Measurements from ENCODE around the gene NAA50. TPM values are rescaled to one million over a fixed set of nuclear protein-coding genes. Genes with fewer than 3 reads are reported as not detected.

NAA50 gene
- total RNA-seq, 1 experiment from 2014 or later: 989 TPM

GRCh38 chr3:113690482-113690881 lies 55.6 kb downstream of the NAA50 start:
- H3K4me2 ChIP-seq (ENCODE audit: low read length): no peak overlapping the region
- POLR2A ChIA-PET (ENCODE audit: unreplicated experiment): no interaction called here
- no peak overlapping the region for H3K9ac ChIP-seq (ENCODE audit: low read length)
- H3K4me3 ChIP-seq (ENCODE audit: low read length): no peak overlapping the region
- no peaks in the 10 kb centered on the region for H4K20me1 ChIP-seq (ENCODE audit: low read length)
- no peaks in the 10 kb centered on the region for H3F3A ChIP-seq (ENCODE audit: low read length, unreplicated experiment)
- no peaks in the 10 kb centered on the region for H3K27me3 ChIP-seq (ENCODE audit: low read length)
- DNase-seq (no peak), ATAC-seq (no peak)
- peaks cover 41% of the 10 kb centered on the region for H3K79me2 ChIP-seq (ENCODE audit: low read length)
- H3K27ac ChIP-seq (ENCODE audit: low read length): no peak overlapping the region
- H3K9me3 ChIP-seq (ENCODE audit: low read length): no peaks in the 10 kb centered on the region
- intact Hi-C loops (cut with micrococcal nuclease): loop anchor here (10.0 kb wide), 1 partner anchor 196 kb away; no protein-coding TSS in a partner anchor
- TF ChIP-seq EZH2 (IDR thresholded peaks at IDR 0.05; ENCODE audit: low read length, unreplicated experiment): no peak
- TF ChIP-seq EZH2phosphoT487 (IDR thresholded peaks at IDR 0.05; ENCODE audit: borderline replicate concordance, low read length): no peak
- no TSS peak for BruUV-seq (replicated peaks)
- CTCF ChIA-PET: no interaction called here
- H3K4me1 ChIP-seq (ENCODE audit: insufficient read depth, low read length): peaks cover 7% of the 10 kb centered on the region; the same call in 1 of the 2 replicates
- H3K9me2 ChIP-seq (replicated peaks; ENCODE audit: low read length): no peaks in the 10 kb centered on the region
- no peak overlapping the region for H2AFZ ChIP-seq (ENCODE audit: low read length)
- H3K36me3 ChIP-seq (ENCODE audit: low read depth, low read length): 0 out of 2 replicates have a peak, but pooled peaks cover 3% of the 10 kb centered on the region

GRCh38 chr3:113685956-113686721 lies 59.9 kb downstream of the NAA50 start:
- Histone ChIP-seq H3F3A (ENCODE audit: low read length, unreplicated experiment) (no peaks in the 10 kb centered on the region), H2AFZ (ENCODE audit: low read length) (no peak overlapping the region), H4K20me1 (ENCODE audit: low read length) (no peaks in the 10 kb centered on the region), H3K9me2 (replicated peaks; ENCODE audit: low read length) (no peaks in the 10 kb centered on the region), H3K9ac (ENCODE audit: low read length) (no peak overlapping the region), H3K36me3 (ENCODE audit: low read depth, low read length) (peaks cover 10% of the 10 kb centered on the region; the same call in 1 of the 2 replicates), H3K79me2 (ENCODE audit: low read length) (0 out of 2 replicates have a peak, but pooled peaks cover 4% of the 10 kb centered on the region), H3K27ac (ENCODE audit: low read length) (no peak overlapping the region), H3K4me1 (ENCODE audit: insufficient read depth, low read length) (no peaks in the 10 kb centered on the region), H3K27me3 (ENCODE audit: low read length) (no peaks in the 10 kb centered on the region), H3K9me3 (ENCODE audit: low read length) (no peaks in the 10 kb centered on the region), H3K4me3 (ENCODE audit: low read length) (no peak overlapping the region), H3K4me2 (ENCODE audit: low read length) (no peak overlapping the region)
- no TSS peak for BruUV-seq (replicated peaks)
- ChIA-PET CTCF (no interaction called here), POLR2A (ENCODE audit: unreplicated experiment) (no interaction called here)
- no peak for ATAC-seq
- no peak for DNase-seq
- intact Hi-C loops (cut with micrococcal nuclease): no loop called here
- no peak for TF ChIP-seq CTCF (conservative IDR thresholded peaks at IDR 0.05; ENCODE audit: low read depth, low read length)
- TF ChIP-seq EZH2 (IDR thresholded peaks at IDR 0.05; ENCODE audit: low read length, unreplicated experiment): no peak
- no peak for TF ChIP-seq EZH2phosphoT487 (IDR thresholded peaks at IDR 0.05; ENCODE audit: borderline replicate concordance, low read length)

GRCh38 chr3:113685124-113685523 lies 60.9 kb downstream of the NAA50 start:
- Histone ChIP-seq H3K9me3 (ENCODE audit: low read length) (no peaks in the 10 kb centered on the region), H2AFZ (ENCODE audit: low read length) (no peak overlapping the region), H3K9ac (ENCODE audit: low read length) (no peak overlapping the region), H3K27me3 (ENCODE audit: low read length) (no peaks in the 10 kb centered on the region), H3K4me1 (ENCODE audit: insufficient read depth, low read length) (no peaks in the 10 kb centered on the region), H3K4me3 (ENCODE audit: low read length) (no peak overlapping the region), H3K9me2 (replicated peaks; ENCODE audit: low read length) (no peaks in the 10 kb centered on the region), H3F3A (ENCODE audit: low read length, unreplicated experiment) (no peaks in the 10 kb centered on the region), H3K79me2 (ENCODE audit: low read length) (0 out of 2 replicates have a peak, but pooled peaks cover 4% of the 10 kb centered on the region), H3K27ac (ENCODE audit: low read length) (no peak overlapping the region), H4K20me1 (ENCODE audit: low read length) (no peaks in the 10 kb centered on the region), H3K36me3 (ENCODE audit: low read depth, low read length) (peaks cover 10% of the 10 kb centered on the region; the same call in 1 of the 2 replicates), H3K4me2 (ENCODE audit: low read length) (no peak overlapping the region)
- ChIA-PET POLR2A (ENCODE audit: unreplicated experiment) (interaction anchor here (0.6 kb wide), 1 partner anchor 140 kb away, joined by 8 read pairs; no protein-coding TSS in a partner anchor), CTCF (no interaction called here)
- TF ChIP-seq EZH2 (IDR thresholded peaks at IDR 0.05; ENCODE audit: low read length, unreplicated experiment) (no peak), EZH2phosphoT487 (IDR thresholded peaks at IDR 0.05; ENCODE audit: borderline replicate concordance, low read length) (no peak), CTCF (conservative IDR thresholded peaks at IDR 0.05; ENCODE audit: low read depth, low read length) (no peak)
- ATAC-seq: no peak
- intact Hi-C loops (cut with micrococcal nuclease): no loop called here
- DNase-seq: no peak
- BruUV-seq (replicated peaks): no TSS peak
